Tibial artery (tissue), 4 donors: ENCODE data around the gene HAVCR2.

Source experiments
- DNase-seq, 2 donors: peaks; one replicate each; pipeline ENCODE4 v3.0.0-alpha.2; 2019
- H3K27ac ChIP-seq, 2 donors: fragments of 200-600 bp; sonication (generic) in 1 of 2; 1 replicate in 1 of 2; 2 replicates in 1 of 2; pipeline ENCODE4 v1.5.1; 2018 to 2019; ENCODE audit warnings: mild to moderate bottlenecking in 1 of 2
- H3K27me3 ChIP-seq, 2 donors: fragments of 200-600 bp; sonication (generic) in 1 of 2; one replicate each; pipeline versions ENCODE4 v1.5.1 to v1.6.0; 2016 to 2019
- H3K36me3 ChIP-seq, 3 donors: fragments of 200-600 bp; sonication (generic) in 2 of 3; one replicate each; pipeline ENCODE4 v1.5.1; 2016 to 2019; ENCODE audit warnings: mild to moderate bottlenecking in 2 of 3
- H3K4me1 ChIP-seq, 4 donors: fragments of 200-600 bp; sonication (generic) in 2 of 4; 1 replicate in 3 of 4; 2 replicates in 1 of 4; pipeline ENCODE4 v1.5.1; 2016 to 2019
- H3K4me3 ChIP-seq, 2 donors: fragments of 200-600 bp; sonication (generic) in 1 of 2; 1 replicate in 1 of 2; 2 replicates in 1 of 2; pipeline ENCODE4 v1.5.1; 2018 to 2019; ENCODE audit warnings: mild to moderate bottlenecking in 2 of 2
- H3K9me3 ChIP-seq, 3 donors: fragments of 200-600 bp; sonication (generic) in 1 of 3; one replicate each; pipeline ENCODE4 v1.5.1; 2016 to 2019
- CTCF ChIP-seq, 2 experiments: fragments of 200-600 bp in 1 of 2; fragments of 450-650 bp in 1 of 2; IDR thresholded peaks; one replicate each; pipeline ENCODE4 v1.5.1; 2017 to 2019; ENCODE audit warnings: antibody characterized with exemption in 2 of 2, mild to moderate bottlenecking in 1 of 2, moderate library complexity in 1 of 2
- intact Hi-C: fragments of 100-400 bp; cut with DNase I; formaldehyde crosslinking; loops from one replicate; pipeline ENCODE4 v1.15.0; 2023; ENCODE audit warnings: low total_unique reads

Gene HAVCR2

GRCh38 chr5:157068785-157069184 is 40.1 kb downstream of the HAVCR2 start:
- Histone ChIP-seq H3K4me3 (no peak overlapping the region), H3K4me1 (no peaks in the 10 kb centered on the region), H3K9me3 (no peaks in the 10 kb centered on the region), H3K27ac (no peak overlapping the region), H3K27me3 (no peaks in the 10 kb centered on the region), H3K36me3 (no peaks in the 10 kb centered on the region)
- DNase-seq, result no peak
- intact Hi-C loops, result no loop called here
- no peak for TF ChIP-seq CTCF (IDR thresholded peaks at IDR 0.05)

GRCh38 chr5:157068339-157068738 is 40.5 kb downstream of the HAVCR2 start:
- Histone ChIP-seq H3K9me3 (no peaks in the 10 kb centered on the region), H3K36me3 (no peaks in the 10 kb centered on the region), H3K27me3 (no peaks in the 10 kb centered on the region), H3K4me3 (no peak overlapping the region), H3K4me1 (no peaks in the 10 kb centered on the region), H3K27ac (no peak overlapping the region)
- intact Hi-C loops, result no loop called here
- TF ChIP-seq CTCF (IDR thresholded peaks at IDR 0.05), result no peak
- no peak for DNase-seq

GRCh38 chr5:157067005-157067404 is 41.8 kb downstream of the HAVCR2 start:
- no peak for DNase-seq
- Histone ChIP-seq H3K27me3 (no peaks in the 10 kb centered on the region), H3K36me3 (no peaks in the 10 kb centered on the region), H3K27ac (no peak overlapping the region), H3K4me3 (no peak overlapping the region), H3K9me3 (no peaks in the 10 kb centered on the region), H3K4me1 (no peaks in the 10 kb centered on the region)
- TF ChIP-seq CTCF (IDR thresholded peaks at IDR 0.05), result no peak
- intact Hi-C loops, result no loop called here

GRCh38 chr5:157066080-157066479 is 42.8 kb downstream of the HAVCR2 start:
- no peaks in the 10 kb centered on the region for H3K4me1 ChIP-seq
- no peaks in the 10 kb centered on the region for H3K27me3 ChIP-seq
- no peaks in the 10 kb centered on the region for H3K36me3 ChIP-seq
- intact Hi-C loops, result no loop called here
- no peaks in the 10 kb centered on the region for H3K9me3 ChIP-seq
- H3K27ac ChIP-seq, result no peak overlapping the region
- DNase-seq, result no peak
- H3K4me3 ChIP-seq, result no peak overlapping the region
- no peak for TF ChIP-seq CTCF (IDR thresholded peaks at IDR 0.05)

- TF ChIP-seq CTCF (IDR thresholded peaks at IDR 0.05), result no peak
- DNase-seq, result no peak
- Histone ChIP-seq H3K36me3 (no peaks in the 10 kb centered on the region), H3K4me3 (no peak overlapping the region), H3K9me3 (no peaks in the 10 kb centered on the region), H3K27ac (no peak overlapping the region), H3K4me1 (no peaks in the 10 kb centered on the region), H3K27me3 (no peaks in the 10 kb centered on the region)
- intact Hi-C loops, result no loop called here
Observed at GRCh38 chr5:157063776-157064430, 44.9 kb downstream of the HAVCR2 start.

- Histone ChIP-seq H3K36me3 (no peaks in the 10 kb centered on the region), H3K27me3 (no peaks in the 10 kb centered on the region), H3K27ac (no peak overlapping the region), H3K9me3 (no peaks in the 10 kb centered on the region), H3K4me1 (no peaks in the 10 kb centered on the region), H3K4me3 (no peak overlapping the region)
- intact Hi-C loops, result no loop called here
- no peak for DNase-seq
- TF ChIP-seq CTCF (IDR thresholded peaks at IDR 0.05), result no peak
Observed at GRCh38 chr5:157059891-157060290, 49.0 kb downstream of the HAVCR2 start.
